BE2C (cell line): Measurements from ENCODE around the gene LOXHD1.

Experiments used
- DNase-seq: peaks from one replicate; pipeline ENCODE4 v3.0.0-alpha.2; 2020
- H3K27me3 ChIP-seq: fragments of 250-450 bp; sonication (Bioruptor Pico); 2 replicates; pipeline ENCODE4 v1.5.1; 2020; ENCODE audit warnings: mild to moderate bottlenecking
- H3K36me3 ChIP-seq: fragments of 250-450 bp; sonication (Bioruptor Pico); 2 replicates; pipeline ENCODE4 v1.5.1; 2020; ENCODE audit warnings: mild to moderate bottlenecking
- H3K4me1 ChIP-seq: fragments of 250-450 bp; sonication (Bioruptor Pico); 2 replicates; pipeline ENCODE4 v1.5.1; 2020
- H3K4me3 ChIP-seq: 2 replicates; pipeline ENCODE4 v1.5.1; 2011; ENCODE audit warnings: low read depth, low read length
- H3K9me3 ChIP-seq: fragments of 250-450 bp; sonication (Bioruptor Pico); 2 replicates; pipeline ENCODE4 v1.5.1; 2020
- TF ChIP-seq, protein P1 (sequence below): IDR thresholded peaks from 2 replicates; pipeline ENCODE4 v1.5.1; 2012; ENCODE audit warnings: mild to moderate bottlenecking, low read depth, low read length

The LOXHD1 gene

DNA sequence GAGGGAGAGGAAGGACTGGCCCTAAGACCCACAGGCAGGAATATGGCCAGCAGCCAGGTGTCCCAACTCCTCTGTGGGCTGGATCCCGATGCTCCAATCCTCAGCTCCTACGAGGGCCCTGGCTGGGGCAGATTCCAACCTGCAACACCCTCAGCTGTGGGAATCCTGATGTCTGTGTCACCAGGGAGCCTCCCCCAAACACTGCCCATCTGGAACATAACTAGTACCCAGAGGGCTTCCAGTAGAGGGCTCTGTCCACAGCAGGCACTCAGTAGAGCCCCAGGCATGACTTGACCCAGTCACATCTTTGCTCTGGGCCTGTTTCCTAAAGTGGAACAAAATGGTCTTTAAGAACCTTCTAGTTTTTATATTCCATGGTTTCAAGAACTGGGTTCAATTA is 20.6 kb upstream of the LOXHD1 start:
- no peaks in the 10 kb centered on the region for H3K9me3 ChIP-seq
- TF ChIP-seq, protein P1, sequence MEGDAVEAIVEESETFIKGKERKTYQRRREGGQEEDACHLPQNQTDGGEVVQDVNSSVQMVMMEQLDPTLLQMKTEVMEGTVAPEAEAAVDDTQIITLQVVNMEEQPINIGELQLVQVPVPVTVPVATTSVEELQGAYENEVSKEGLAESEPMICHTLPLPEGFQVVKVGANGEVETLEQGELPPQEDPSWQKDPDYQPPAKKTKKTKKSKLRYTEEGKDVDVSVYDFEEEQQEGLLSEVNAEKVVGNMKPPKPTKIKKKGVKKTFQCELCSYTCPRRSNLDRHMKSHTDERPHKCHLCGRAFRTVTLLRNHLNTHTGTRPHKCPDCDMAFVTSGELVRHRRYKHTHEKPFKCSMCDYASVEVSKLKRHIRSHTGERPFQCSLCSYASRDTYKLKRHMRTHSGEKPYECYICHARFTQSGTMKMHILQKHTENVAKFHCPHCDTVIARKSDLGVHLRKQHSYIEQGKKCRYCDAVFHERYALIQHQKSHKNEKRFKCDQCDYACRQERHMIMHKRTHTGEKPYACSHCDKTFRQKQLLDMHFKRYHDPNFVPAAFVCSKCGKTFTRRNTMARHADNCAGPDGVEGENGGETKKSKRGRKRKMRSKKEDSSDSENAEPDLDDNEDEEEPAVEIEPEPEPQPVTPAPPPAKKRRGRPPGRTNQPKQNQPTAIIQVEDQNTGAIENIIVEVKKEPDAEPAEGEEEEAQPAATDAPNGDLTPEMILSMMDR, result no peak
- H3K27me3 ChIP-seq, result no peaks in the 10 kb centered on the region
- H3K4me1 ChIP-seq, result no peaks in the 10 kb centered on the region
- H3K36me3 ChIP-seq, result no peaks in the 10 kb centered on the region
- DNase-seq, result no peak
- H3K4me3 ChIP-seq, result no peak overlapping the region

- no peak for DNase-seq
- TF ChIP-seq, protein P1, result no peak
- Histone ChIP-seq H3K9me3 (no peaks in the 10 kb centered on the region), H3K4me1 (no peaks in the 10 kb centered on the region), H3K27me3 (no peaks in the 10 kb centered on the region), H3K36me3 (no peaks in the 10 kb centered on the region), H3K4me3 (no peak overlapping the region)
Observed at GRCh38 chr18:46676182-46676835, 19.3 kb upstream of the LOXHD1 start.

DNA sequence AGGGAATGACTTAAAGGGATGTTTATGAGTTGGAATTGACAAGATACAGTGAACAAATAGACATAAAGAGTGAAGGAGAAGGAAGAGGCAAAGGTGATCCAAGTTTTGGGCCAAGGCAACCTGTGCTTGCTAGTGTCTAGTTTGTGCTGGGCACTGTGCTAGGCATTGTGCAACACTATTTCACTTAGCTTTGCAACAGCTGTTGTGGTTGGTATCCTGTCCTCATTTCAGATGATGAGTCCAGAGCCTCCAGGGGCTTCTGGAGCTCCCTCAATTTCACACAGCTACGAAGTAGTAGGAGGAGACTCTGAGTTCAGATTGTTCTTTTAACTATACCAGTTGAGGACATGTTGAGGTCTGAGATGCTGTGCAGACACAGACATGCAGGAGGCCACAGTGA is 18.1 kb upstream of the LOXHD1 start:
- no peaks in the 10 kb centered on the region for H3K27me3 ChIP-seq
- no peak overlapping the region for H3K4me3 ChIP-seq
- H3K36me3 ChIP-seq, result no peaks in the 10 kb centered on the region
- no peaks in the 10 kb centered on the region for H3K4me1 ChIP-seq
- TF ChIP-seq, protein P1, result no peak
- H3K9me3 ChIP-seq, result no peaks in the 10 kb centered on the region
- no peak for DNase-seq

- no peak overlapping the region for H3K4me3 ChIP-seq
- H3K9me3 ChIP-seq, result no peaks in the 10 kb centered on the region
- TF ChIP-seq, protein P1, result no peak
- H3K27me3 ChIP-seq, result no peaks in the 10 kb centered on the region
- no peak for DNase-seq
- no peaks in the 10 kb centered on the region for H3K4me1 ChIP-seq
- H3K36me3 ChIP-seq, result no peaks in the 10 kb centered on the region
Observed at GRCh38 chr18:46672062-46672970, 15.3 kb upstream of the LOXHD1 start.

- Histone ChIP-seq H3K9me3 (no peaks in the 10 kb centered on the region), H3K36me3 (no peaks in the 10 kb centered on the region), H3K27me3 (no peaks in the 10 kb centered on the region), H3K4me3 (no peak overlapping the region), H3K4me1 (no peaks in the 10 kb centered on the region)
- DNase-seq, result no peak
- TF ChIP-seq, protein P1, result no peak
Observed at GRCh38 chr18:46668694-46669093, 11.7 kb upstream of the LOXHD1 start.

- Histone ChIP-seq H3K36me3 (no peaks in the 10 kb centered on the region), H3K27me3 (no peaks in the 10 kb centered on the region), H3K9me3 (no peaks in the 10 kb centered on the region), H3K4me3 (no peak overlapping the region), H3K4me1 (no peaks in the 10 kb centered on the region)
- TF ChIP-seq, protein P1, result no peak
- no peak for DNase-seq
Observed at GRCh38 chr18:46668135-46668534, 11.1 kb upstream of the LOXHD1 start.
